ENCODE data around the gene GCC2.

The GCC2 gene

DNA sequence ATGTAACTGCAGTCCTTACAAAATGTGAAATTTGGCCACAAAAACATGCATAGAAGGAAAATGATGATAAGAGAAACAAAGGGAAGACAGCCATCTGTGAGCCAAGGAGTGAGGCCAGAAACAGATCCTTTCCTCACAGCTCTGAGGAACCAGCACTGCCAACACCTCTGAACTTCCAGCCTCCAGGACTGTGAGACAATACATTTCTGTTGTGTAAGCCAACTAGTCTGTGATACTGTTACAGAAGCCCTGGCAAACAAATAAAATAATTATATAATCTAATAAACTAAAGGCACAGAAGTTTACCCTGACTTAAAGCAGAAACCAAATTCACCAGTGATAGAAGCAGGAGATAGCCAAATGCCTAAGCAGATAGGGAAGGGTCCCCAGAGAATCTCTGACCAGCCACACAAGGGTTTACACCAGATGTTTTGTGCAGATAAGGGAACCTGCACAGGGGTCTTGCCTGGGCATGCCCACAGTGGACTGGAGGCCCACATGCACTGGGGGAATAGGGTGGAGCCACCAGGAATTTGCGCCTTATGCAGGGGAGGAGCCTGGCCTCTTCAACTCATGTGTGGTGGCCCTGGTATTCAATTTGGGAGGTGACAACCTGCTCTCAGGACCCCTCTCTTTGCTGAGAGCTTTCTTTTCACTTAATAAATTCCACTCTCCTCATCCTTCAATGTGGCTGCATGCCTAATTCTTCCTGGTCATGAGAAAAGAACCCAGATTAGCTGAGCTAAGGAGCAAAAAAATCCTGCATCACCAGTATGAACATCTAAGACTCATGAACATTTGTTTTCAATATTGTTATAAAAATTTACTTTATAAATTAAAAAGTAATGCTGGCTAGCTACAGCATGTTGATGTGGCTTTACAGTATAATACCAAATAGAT lies 3.8 kb upstream of the GCC2 start:
- no peak for DNase-seq (ENCODE audit: extremely low read depth, insufficient read length)

DNA sequence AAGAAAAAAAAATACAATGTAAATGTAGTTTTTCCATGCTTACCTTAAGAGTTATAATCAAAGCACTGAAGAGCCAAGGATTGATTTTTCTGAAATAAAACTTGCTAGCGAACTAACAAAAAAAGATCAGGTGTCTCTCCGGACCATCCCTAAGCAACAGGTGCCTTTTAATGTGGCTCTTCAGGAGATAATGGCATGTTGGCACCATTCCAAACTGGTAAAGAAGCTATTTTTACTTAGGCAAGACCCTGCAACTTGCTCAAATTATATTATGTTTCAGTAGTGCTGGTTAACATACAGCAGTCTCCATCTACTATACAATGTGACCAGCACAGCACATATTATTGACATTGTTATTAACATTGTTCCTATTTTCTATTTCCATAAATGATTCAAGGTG lies 2.3 kb upstream of the GCC2 start:
- no peak overlapping the region for H3K4me3 ChIP-seq (replicated peaks; ENCODE audit: low read depth, low read length)
- DNase-seq (ENCODE audit: extremely low read depth, insufficient read length), result no peak
- no peaks in the 10 kb centered on the region for H3K36me3 ChIP-seq (ENCODE audit: control insufficient read depth, insufficient read depth, low read length)
- TF ChIP-seq, protein P1, sequence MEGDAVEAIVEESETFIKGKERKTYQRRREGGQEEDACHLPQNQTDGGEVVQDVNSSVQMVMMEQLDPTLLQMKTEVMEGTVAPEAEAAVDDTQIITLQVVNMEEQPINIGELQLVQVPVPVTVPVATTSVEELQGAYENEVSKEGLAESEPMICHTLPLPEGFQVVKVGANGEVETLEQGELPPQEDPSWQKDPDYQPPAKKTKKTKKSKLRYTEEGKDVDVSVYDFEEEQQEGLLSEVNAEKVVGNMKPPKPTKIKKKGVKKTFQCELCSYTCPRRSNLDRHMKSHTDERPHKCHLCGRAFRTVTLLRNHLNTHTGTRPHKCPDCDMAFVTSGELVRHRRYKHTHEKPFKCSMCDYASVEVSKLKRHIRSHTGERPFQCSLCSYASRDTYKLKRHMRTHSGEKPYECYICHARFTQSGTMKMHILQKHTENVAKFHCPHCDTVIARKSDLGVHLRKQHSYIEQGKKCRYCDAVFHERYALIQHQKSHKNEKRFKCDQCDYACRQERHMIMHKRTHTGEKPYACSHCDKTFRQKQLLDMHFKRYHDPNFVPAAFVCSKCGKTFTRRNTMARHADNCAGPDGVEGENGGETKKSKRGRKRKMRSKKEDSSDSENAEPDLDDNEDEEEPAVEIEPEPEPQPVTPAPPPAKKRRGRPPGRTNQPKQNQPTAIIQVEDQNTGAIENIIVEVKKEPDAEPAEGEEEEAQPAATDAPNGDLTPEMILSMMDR (IDR thresholded peaks at IDR 0.05; ENCODE audit: insufficient read depth, low read length, poor library complexity, severe bottlenecking), result no peak
- H3K27me3 ChIP-seq (replicated peaks; ENCODE audit: control insufficient read depth, insufficient read depth, low read length), result no peaks in the 10 kb centered on the region

More for the DNA sequence above, 3.8 kb upstream of the GCC2 start:
- TF ChIP-seq, protein P1 (IDR thresholded peaks at IDR 0.05; ENCODE audit: insufficient read depth, low read length, poor library complexity, severe bottlenecking), result no peak
- Histone ChIP-seq H3K4me3 (replicated peaks; ENCODE audit: low read depth, low read length) (no peak overlapping the region), H3K27me3 (replicated peaks; ENCODE audit: control insufficient read depth, insufficient read depth, low read length) (no peaks in the 10 kb centered on the region), H3K36me3 (ENCODE audit: control insufficient read depth, insufficient read depth, low read length) (no peaks in the 10 kb centered on the region)

DNA sequence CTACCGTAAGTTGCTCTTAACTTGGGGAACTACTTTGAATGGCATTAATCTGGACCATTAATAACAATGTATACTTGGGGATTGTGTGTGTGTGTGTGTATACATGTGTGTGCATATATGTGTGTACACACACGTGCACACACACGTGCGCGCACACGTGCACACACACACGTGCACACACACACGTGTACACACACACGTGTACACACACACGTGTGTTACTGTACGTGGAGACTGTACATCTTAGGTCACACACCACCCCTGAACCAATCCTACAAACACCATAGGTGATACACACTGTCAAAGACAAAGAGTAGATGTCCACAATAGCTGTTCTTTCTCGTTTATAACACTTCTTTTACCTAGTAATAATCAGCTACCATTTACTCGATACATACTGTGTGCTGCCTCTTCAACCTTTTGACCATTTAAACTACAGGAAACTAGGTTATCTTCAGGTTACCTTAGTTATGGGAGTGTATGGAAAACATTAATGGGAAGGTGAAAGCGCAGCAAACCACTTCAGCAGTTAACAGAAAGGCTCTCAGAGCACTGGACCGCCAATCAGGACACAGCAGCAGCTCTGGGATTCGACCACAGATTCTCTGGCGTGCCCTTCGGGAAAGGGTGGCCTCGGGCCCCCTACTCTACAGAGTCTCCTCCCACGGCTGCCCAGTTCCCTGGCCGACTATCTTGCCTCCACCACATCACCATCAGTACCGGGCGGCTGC lies 894 bp upstream of the GCC2 start:
- Histone ChIP-seq H3K36me3 (ENCODE audit: control insufficient read depth, insufficient read depth, low read length) (no peaks in the 10 kb centered on the region; the same call in 1 of the 2 replicates), H3K27me3 (replicated peaks; ENCODE audit: control insufficient read depth, insufficient read depth, low read length) (no peaks in the 10 kb centered on the region), H3K4me3 (replicated peaks; ENCODE audit: low read depth, low read length) (peak overlapping the region; percentile 81)
- DNase-seq (ENCODE audit: extremely low read depth, insufficient read length), result no peak
- TF ChIP-seq, protein P1 (IDR thresholded peaks at IDR 0.05; ENCODE audit: insufficient read depth, low read length, poor library complexity, severe bottlenecking), result no peak

DNA sequence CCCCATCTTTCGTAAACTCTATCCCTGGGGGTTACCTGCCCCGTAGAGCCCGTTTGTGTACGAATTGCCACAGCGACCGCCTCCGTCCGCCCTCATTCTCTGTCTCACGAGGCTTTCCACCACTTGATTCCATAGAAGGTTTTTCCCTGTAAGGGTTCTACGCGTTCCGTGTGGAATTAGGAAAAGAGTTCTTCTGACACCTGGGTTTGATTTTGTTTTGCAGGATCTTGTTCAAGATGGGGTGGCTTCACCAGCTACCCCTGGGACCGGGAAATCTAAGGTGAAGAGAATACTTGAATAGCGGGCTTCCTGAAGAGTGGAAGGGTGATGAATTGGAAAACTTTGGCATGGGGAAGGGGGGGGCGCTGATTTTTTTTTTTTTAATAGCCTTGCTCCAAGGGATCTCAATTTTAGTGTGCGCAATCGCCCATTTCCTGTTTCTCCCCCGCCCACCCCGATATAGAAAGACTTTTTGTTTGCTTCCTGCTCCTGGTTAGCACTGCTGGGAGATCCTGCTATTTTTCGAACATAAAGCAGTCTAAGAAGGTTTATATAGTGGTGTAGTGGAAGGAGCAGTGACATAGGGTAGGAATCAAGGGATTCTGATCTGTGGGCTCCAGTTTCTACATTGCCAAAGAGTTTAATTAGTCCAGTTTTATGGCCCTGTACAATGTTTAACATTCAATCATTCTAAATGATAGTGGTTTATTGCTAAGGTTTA lies 564 bp downstream of the GCC2 start:
- TF ChIP-seq, protein P1 (IDR thresholded peaks at IDR 0.05; ENCODE audit: insufficient read depth, low read length, poor library complexity, severe bottlenecking), result no peak
- H3K27me3 ChIP-seq (replicated peaks; ENCODE audit: control insufficient read depth, insufficient read depth, low read length), result no peaks in the 10 kb centered on the region
- DNase-seq (ENCODE audit: extremely low read depth, insufficient read length), result no peak

DNA sequence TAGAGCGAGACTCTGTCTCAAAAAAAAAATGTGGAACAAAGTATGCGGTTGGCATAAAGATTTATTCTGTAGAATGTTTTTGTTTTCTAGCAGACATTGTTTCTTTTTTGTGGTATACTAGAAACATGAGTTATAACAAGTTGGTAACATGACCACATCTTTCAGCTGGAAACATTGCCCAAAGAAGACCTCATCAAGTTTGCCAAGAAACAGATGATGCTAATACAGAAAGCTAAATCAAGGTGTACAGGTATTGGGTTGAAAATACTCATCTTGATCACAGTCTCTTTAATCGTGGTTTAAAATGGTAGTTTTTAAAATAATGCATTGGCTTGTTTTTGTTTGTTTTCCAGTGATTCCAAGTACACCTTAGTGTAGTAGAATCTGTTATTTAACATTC lies 1.9 kb downstream of the GCC2 start:
- Histone ChIP-seq H3K4me3 (replicated peaks; ENCODE audit: low read depth, low read length) (no peak overlapping the region), H3K27me3 (replicated peaks; ENCODE audit: control insufficient read depth, insufficient read depth, low read length) (no peaks in the 10 kb centered on the region), H3K36me3 (ENCODE audit: control insufficient read depth, insufficient read depth, low read length) (peaks cover 2% of the 10 kb centered on the region; the same call in 1 of the 2 replicates)
- no peak for DNase-seq (ENCODE audit: extremely low read depth, insufficient read length)
- TF ChIP-seq, protein P1 (IDR thresholded peaks at IDR 0.05; ENCODE audit: insufficient read depth, low read length, poor library complexity, severe bottlenecking), result no peak

More for the DNA sequence above, 564 bp downstream of the GCC2 start:
- H3K4me3 ChIP-seq (replicated peaks; ENCODE audit: low read depth, low read length), result peak overlapping the region; percentile 81
- peaks cover 2% of the 10 kb centered on the region; the same call in 1 of the 2 replicates for H3K36me3 ChIP-seq (ENCODE audit: control insufficient read depth, insufficient read depth, low read length)

Measured in GM06990 (cell line).